Brain microvascular endothelial cell (primary cell): ENCODE data around the gene PRELP.

Experiments used
- DNase-seq: peaks from one replicate; pipeline ENCODE4 v3.0.0-alpha.2; 2020
- H3K27ac ChIP-seq: fragments of 250-450 bp; sonication (Bioruptor Pico); 2 replicates; pipeline ENCODE4 v1.5.1; 2020; ENCODE audit warnings: mild to moderate bottlenecking, moderate library complexity
- H3K27me3 ChIP-seq: fragments of 250-450 bp; sonication (Bioruptor Pico); replicated peaks from 2 replicates; pipeline ENCODE4 v1.5.1; 2020; ENCODE audit warnings: mild to moderate bottlenecking
- H3K36me3 ChIP-seq: fragments of 250-450 bp; sonication (Bioruptor Pico); replicated peaks from 2 replicates; pipeline ENCODE4 v1.5.1; 2020; ENCODE audit warnings: mild to moderate bottlenecking
- H3K4me3 ChIP-seq: 2 replicates; pipeline ENCODE4 v1.5.1; 2011; ENCODE audit warnings: low read depth, mild to moderate bottlenecking, control low read depth, low read length, moderate library complexity
- in situ Hi-C: cut with HindIII; loops from 2 replicates; pipeline ENCODE4 v1.10.0; 2017; ENCODE audit warnings: low sequenced_read_pairs, low pct_ligation_motif_present
- TF ChIP-seq, protein P1 (sequence below): IDR thresholded peaks from 2 replicates; pipeline ENCODE4 v1.5.1; 2011; ENCODE audit warnings: low read depth, mild to moderate bottlenecking, moderate library complexity, low read length, control low read depth, inconsistent platforms; ENCODE audit errors: missing control alignments

PRELP gene

DNA sequence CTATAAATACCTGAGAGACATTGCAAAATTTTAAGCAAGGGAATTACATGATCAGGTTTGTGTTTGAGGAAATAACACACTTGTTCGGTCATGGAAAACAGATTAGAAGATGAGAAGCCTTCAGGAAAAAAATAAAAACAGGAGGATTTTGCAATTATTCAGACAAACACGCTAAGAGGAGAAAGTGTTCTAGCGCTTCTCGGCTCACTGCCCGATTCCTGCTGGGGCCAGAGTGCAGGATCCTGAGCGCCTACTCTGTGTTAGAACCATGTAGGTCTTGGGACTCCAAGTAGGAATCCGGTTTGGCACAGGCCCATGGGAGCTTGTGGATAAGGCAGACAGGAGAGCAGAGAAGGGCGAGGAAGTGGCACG lies 8.1 kb upstream of the PRELP start:
- no peak overlapping the region for H3K4me3 ChIP-seq
- TF ChIP-seq, protein P1, sequence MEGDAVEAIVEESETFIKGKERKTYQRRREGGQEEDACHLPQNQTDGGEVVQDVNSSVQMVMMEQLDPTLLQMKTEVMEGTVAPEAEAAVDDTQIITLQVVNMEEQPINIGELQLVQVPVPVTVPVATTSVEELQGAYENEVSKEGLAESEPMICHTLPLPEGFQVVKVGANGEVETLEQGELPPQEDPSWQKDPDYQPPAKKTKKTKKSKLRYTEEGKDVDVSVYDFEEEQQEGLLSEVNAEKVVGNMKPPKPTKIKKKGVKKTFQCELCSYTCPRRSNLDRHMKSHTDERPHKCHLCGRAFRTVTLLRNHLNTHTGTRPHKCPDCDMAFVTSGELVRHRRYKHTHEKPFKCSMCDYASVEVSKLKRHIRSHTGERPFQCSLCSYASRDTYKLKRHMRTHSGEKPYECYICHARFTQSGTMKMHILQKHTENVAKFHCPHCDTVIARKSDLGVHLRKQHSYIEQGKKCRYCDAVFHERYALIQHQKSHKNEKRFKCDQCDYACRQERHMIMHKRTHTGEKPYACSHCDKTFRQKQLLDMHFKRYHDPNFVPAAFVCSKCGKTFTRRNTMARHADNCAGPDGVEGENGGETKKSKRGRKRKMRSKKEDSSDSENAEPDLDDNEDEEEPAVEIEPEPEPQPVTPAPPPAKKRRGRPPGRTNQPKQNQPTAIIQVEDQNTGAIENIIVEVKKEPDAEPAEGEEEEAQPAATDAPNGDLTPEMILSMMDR, result no peak
- DNase-seq, result no peak
- in situ Hi-C loops, result no loop called here
- no peak overlapping the region for H3K27ac ChIP-seq
- peaks cover 6% of the 10 kb centered on the region for H3K27me3 ChIP-seq
- H3K36me3 ChIP-seq, result no peaks in the 10 kb centered on the region

DNA sequence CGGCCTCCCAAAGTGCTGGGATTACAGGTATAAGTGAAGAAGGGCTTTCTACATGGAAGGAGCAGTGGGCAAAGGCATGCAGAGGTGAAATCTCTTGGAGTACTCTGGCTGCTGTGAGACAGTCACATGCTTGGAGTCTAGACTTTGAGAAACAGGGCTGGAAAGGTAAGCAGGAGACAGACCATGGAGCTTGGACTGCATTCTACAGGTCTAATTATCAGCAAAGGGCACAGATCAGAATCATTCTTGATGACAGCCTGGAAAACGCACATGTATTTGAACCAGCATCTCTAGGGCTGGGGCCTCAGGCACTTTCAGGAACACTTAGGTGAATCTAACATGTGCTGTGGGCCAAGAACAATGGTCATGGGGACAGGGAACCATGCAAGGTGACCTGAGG lies 7.3 kb upstream of the PRELP start:
- TF ChIP-seq, protein P1, result no peak
- Histone ChIP-seq H3K36me3 (no peaks in the 10 kb centered on the region), H3K27me3 (peaks cover 9% of the 10 kb centered on the region), H3K27ac (no peak overlapping the region), H3K4me3 (no peak overlapping the region)
- in situ Hi-C loops, result no loop called here
- no peak for DNase-seq

DNA sequence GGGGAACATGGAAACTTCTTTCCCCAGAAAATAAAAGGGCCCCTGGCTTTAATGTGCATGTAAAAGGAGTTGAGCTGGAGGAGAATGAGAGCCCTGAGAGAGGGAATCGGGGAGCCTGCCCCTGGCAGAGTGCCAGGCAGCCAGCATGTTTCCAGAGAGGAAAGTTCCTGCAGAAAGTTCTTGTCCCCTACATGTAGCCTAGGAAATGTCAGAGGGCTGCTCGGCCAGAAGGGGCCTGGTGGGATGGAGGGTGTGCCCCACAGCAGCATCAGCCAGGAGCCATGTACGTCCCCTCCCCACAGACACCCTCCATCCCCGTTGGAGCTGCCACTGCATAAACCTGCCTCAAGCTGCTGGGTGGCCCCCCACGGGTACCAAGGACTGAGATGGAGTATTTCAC lies 5.4 kb upstream of the PRELP start:
- no peak for DNase-seq
- TF ChIP-seq, protein P1, result no peak
- Histone ChIP-seq H3K27ac (no peak overlapping the region), H3K36me3 (no peaks in the 10 kb centered on the region), H3K27me3 (peaks cover 13% of the 10 kb centered on the region), H3K4me3 (no peak overlapping the region)
- in situ Hi-C loops, result no loop called here

DNA sequence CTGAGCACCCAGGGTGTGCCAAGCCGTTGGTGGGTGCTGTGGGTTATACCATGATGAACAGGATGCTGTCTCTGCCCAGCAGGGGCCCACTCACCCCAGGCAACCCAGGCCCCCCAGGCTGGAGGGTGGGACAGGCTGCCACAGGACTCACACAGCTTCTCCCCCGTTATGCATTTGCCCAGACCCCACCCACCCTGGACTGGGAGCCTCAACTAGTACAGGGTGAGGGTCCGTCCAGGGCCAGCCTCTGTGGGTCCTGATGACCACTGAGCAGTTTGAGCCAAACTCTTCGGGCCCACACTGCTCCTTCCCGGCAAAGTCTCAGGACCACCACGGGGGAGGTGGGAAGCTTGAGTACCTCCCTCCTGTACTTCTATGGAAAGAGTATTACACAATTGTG lies 3.8 kb upstream of the PRELP start:
- Histone ChIP-seq H3K4me3 (no peak overlapping the region), H3K27me3 (peaks cover 20% of the 10 kb centered on the region), H3K27ac (no peak overlapping the region), H3K36me3 (no peaks in the 10 kb centered on the region)
- TF ChIP-seq, protein P1, result no peak
- DNase-seq, result no peak
- in situ Hi-C loops, result no loop called here

DNA sequence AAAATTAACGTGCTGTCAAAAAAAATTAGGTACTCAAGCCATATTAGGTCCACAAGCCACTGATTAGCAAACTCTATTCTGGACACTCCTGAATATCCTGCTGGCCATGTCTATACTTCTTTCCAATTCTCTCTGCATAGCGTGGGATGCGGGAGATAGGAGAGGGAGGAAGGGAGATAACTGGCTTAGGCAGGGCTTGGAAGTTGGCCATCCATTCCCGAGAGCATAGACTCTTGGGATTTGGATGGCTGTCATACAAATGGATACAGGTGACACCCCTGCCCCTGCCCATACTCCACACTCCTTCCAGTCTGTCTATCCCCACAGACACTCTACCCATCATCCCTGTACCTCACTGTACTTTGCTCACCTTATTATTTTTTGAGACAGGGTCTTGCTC lies 2.3 kb upstream of the PRELP start:
- in situ Hi-C loops, result no loop called here
- H3K36me3 ChIP-seq, result no peaks in the 10 kb centered on the region
- no peak overlapping the region for H3K27ac ChIP-seq
- peaks cover 20% of the 10 kb centered on the region for H3K27me3 ChIP-seq
- no peak overlapping the region for H3K4me3 ChIP-seq
- TF ChIP-seq, protein P1, result no peak
- DNase-seq, result no peak

DNA sequence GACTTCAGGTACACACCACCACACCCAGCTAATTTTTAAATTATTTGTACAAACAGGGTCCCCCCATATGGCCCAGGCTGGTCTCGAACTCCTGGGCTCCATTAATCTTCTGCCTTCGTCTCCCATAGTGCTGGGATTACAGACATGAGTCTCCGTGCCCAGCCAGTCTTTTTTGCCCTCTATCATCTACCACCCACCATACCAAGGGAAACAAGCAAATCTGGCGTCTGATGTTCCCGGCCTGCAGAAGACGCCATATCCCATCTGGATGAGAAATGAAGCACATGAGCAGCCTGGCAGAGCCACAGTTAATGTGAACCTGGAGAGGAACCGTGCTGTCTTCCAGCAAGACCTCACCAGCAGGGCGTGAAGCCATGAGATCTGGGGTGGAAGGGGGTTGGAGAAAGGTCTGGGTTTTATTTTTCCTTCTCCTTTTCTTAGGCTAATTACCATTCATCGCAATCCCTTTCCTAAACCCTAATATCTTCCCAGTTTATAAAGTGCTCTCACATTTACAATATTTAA lies 1.8 kb upstream of the PRELP start:
- TF ChIP-seq, protein P1, result no peak
- Histone ChIP-seq H3K36me3 (no peaks in the 10 kb centered on the region), H3K27me3 (peaks cover 20% of the 10 kb centered on the region), H3K27ac (no peak overlapping the region), H3K4me3 (no peak overlapping the region)
- in situ Hi-C loops, result no loop called here
- DNase-seq, result no peak
